Measurements from ENCODE around the gene PGRMC2.

DNA sequence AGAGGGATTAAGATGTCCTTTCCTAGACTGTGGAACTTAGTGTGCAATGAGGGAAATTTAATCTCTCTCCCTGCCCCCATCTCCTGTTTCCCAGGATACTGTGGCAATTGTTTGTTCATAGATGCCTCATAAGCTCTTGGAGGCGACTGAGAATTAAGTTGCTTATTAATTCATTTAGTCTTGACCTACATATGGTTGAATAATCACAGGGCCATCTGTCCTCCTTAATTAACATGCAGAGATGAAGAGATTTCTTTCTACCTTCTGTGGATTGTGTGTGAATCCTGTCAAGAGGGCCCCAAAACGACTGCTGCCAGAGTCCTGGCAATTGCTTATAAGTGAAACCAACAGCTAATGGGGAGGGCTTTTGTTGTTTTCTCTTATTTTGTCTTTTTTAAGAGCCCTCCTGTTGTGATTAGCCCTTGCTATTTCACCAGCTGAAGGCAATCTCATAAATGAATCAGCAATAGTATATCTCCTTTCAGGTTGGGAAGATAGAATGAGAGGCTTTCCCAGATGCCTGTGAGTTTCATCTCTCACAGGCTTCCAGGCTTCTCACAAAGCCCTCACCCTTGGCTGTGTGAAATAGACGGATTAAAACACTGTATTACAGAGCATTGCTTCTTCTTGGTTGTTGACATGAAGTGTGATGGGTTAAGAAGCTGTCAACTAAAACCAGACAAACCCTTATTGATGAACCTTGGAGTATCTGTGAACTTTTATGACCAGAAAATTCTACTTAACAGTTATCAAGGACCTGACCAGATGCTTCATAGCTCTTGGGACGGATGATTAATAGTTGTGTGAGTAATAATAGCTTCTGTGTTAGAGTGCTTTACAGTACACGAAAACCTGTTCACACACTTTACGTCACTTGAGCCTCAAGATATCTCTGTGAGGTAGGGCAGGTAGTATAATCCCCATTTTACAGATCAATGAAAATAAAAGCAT lies 58.5 kb downstream of the PGRMC2 start:
- TF ChIP-seq, protein P1, sequence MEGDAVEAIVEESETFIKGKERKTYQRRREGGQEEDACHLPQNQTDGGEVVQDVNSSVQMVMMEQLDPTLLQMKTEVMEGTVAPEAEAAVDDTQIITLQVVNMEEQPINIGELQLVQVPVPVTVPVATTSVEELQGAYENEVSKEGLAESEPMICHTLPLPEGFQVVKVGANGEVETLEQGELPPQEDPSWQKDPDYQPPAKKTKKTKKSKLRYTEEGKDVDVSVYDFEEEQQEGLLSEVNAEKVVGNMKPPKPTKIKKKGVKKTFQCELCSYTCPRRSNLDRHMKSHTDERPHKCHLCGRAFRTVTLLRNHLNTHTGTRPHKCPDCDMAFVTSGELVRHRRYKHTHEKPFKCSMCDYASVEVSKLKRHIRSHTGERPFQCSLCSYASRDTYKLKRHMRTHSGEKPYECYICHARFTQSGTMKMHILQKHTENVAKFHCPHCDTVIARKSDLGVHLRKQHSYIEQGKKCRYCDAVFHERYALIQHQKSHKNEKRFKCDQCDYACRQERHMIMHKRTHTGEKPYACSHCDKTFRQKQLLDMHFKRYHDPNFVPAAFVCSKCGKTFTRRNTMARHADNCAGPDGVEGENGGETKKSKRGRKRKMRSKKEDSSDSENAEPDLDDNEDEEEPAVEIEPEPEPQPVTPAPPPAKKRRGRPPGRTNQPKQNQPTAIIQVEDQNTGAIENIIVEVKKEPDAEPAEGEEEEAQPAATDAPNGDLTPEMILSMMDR (conservative IDR thresholded peaks at IDR 0.05; ENCODE audit: low read depth, low read length): no peak
- TF ChIP-seq EZH2 (IDR thresholded peaks at IDR 0.05; ENCODE audit: low read length, unreplicated experiment): no peak
- TF ChIP-seq EZH2phosphoT487 (IDR thresholded peaks at IDR 0.05; ENCODE audit: borderline replicate concordance, low read length): no peak

Measured in PC-3 (cell line).